ENCODE data around the gene S100A13. TPM values are rescaled to one million over a fixed set of nuclear protein-coding genes. Genes with fewer than 3 reads are reported as not detected.
"Not testable (repeated sequence)": the region's sequence is repeated elsewhere in the genome, so short reads cannot be mapped to it uniquely, and the experiment has no call there.

Gene S100A13
- total and polyA plus RNA-seq, 3 donors from 2014 or later: 54.2 to 90.9 (median 78.2) TPM

DNA sequence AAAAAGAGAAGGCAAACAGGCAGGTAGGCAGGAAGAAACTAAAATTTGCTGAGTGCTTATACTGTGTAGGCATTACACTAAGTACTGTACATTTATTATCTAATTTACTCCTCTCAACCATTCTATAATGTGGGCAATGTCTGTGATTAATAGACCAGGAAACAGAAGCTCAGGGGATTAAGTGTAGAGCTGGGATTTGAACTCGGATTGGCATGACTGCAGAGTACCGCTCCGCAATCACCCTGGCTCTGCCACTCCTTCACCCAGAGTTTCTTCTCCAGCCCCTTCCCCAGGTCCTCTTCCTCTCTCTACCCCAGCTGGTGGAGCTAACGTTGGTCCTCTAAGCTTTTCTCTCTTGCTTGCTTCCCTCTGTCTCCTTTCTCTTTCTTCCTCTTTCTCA is 50.2 kb downstream of the S100A13 start:
- Histone ChIP-seq H3K27me3 (no peaks in the 10 kb centered on the region), H3K36me3 (ENCODE audit: low read depth, missing control alignments) (no peaks in the 10 kb centered on the region), H3K27ac (no peak overlapping the region), H3K4me1 (no peaks in the 10 kb centered on the region), H3K4me3 (no peak overlapping the region), H3K9me3 (no peaks in the 10 kb centered on the region)
- no peak for TF ChIP-seq POLR2A (IDR thresholded peaks at IDR 0.05)
- TF ChIP-seq, protein P1, sequence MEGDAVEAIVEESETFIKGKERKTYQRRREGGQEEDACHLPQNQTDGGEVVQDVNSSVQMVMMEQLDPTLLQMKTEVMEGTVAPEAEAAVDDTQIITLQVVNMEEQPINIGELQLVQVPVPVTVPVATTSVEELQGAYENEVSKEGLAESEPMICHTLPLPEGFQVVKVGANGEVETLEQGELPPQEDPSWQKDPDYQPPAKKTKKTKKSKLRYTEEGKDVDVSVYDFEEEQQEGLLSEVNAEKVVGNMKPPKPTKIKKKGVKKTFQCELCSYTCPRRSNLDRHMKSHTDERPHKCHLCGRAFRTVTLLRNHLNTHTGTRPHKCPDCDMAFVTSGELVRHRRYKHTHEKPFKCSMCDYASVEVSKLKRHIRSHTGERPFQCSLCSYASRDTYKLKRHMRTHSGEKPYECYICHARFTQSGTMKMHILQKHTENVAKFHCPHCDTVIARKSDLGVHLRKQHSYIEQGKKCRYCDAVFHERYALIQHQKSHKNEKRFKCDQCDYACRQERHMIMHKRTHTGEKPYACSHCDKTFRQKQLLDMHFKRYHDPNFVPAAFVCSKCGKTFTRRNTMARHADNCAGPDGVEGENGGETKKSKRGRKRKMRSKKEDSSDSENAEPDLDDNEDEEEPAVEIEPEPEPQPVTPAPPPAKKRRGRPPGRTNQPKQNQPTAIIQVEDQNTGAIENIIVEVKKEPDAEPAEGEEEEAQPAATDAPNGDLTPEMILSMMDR (IDR thresholded peaks at IDR 0.05): no peak
- 76 to 88% methylated on average over 4 of the region's 4 CpGs for WGBS, 2 donors
- intact Hi-C loops (cut with DNase I; ENCODE audit: low total_unique reads): no loop called here
- no peak for DNase-seq

DNA sequence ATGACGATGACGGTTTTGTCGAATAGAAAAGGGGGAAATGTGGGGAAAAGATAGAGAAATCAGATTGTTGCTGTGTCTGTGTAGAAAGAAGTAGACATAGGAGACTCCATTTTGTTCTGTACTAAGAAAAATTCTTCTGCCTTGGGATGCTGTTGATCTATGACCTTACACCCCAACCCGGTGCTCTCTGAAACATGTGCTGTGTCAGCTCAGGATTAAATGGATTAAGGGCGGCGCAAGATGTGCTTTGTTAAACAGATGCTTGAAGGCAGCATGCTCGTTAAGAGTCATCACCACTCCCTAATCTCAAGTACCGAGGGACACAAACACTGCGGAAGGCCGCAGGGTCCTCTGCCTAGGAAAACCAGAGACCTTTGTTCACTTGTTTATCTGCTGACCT is 51.8 kb downstream of the S100A13 start:
- DNase-seq; H3K9me3 ChIP-seq; intact Hi-C loops (cut with DNase I; ENCODE audit: low total_unique reads); H3K36me3 ChIP-seq (ENCODE audit: low read depth, missing control alignments); H3K4me3 ChIP-seq; H3K4me1 ChIP-seq; H3K27ac ChIP-seq; H3K27me3 ChIP-seq: not testable (repeated sequence)
- WGBS, 2 donors: 77 to 87% methylated on average over 10 of the region's 10 CpGs

DNA sequence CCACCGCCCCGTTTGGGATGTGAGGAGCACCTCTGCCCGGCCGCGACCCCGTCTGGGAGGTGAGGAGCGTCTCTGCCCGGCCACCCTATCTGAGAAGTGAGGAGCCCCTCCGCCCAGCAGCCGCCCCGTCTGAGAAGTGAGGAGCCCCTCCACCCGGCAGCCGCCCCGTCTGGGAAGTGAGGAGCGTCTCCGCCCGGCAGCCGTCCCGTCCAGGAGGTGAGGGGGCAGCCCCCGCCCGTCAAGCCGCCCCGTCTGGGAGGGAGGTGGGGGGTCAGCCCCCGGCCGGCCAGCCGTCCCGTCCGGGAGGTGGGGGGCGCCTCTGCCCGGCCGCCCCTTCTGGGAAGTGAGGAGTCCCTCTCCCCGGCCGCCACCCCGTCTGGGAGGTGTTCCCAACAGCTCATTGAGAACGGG is 52.2 kb downstream of the S100A13 start:
- H3K9me3 ChIP-seq; H3K4me3 ChIP-seq; H3K36me3 ChIP-seq (ENCODE audit: low read depth, missing control alignments); intact Hi-C loops (cut with DNase I; ENCODE audit: low total_unique reads); DNase-seq; H3K4me1 ChIP-seq; H3K27ac ChIP-seq; H3K27me3 ChIP-seq: not testable (repeated sequence)
- 55 to 79% methylated on average over 10 to 35 of the region's 35 CpGs for WGBS, 2 donors

DNA sequence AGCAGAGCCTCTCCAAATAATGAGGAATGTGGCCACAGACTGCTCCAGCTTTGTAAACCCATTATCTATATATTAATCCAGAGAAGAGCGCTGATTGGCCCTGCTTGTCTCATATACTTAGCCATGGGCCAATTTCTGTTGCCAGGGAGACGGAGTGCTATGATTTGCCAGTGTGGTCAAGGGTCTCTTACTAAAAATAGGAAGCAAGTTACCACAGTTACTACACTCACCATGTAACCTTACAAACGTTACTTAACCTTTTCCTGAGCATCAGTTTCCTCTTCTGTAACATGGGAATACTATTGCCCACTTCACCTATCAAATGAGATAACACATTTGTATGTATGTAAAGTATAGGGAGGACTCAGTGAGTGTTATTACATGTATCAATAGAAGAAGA is 54.0 kb downstream of the S100A13 start:
- peak overlapping the region in 1 of 2 donors; percentile 50 for H3K27ac ChIP-seq
- no peak for DNase-seq

DNA sequence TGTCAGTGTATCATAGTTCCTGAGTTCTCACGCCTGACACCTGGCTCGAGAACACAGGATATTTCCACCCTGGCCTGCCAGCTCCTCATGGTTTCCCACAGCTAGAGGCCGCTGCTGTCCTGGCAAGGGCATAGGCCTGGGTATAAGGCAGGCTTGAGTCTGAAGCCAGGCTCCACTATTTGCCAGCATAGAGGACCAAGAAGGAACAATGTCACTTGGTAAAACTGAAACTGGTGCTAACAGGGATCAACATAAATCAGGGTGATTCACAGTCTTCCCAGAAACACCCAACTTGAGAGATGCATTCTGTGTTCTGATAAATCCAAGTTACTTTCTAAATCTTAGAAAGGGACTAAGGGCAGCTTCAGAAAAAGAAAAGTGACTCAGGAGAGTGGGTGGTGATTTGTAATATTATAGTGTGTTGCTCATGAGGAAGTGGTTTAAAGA is 54.7 kb downstream of the S100A13 start:
- H3K27me3 ChIP-seq: no peaks in the 10 kb centered on the region
- 44 to 60% methylated on average over 1 to 3 of the region's 3 CpGs for WGBS, 2 donors
- TF ChIP-seq, protein P1 (IDR thresholded peaks at IDR 0.05): peak; percentile 51 to 67 (median 65)
- TF ChIP-seq POLR2A (IDR thresholded peaks at IDR 0.05): no peak
- intact Hi-C loops (cut with DNase I; ENCODE audit: low total_unique reads): loop anchor here (5.0 kb wide), 1 partner anchor 60 kb away; no protein-coding TSS in a partner anchor
- H3K36me3 ChIP-seq (ENCODE audit: low read depth, missing control alignments): no peaks in the 10 kb centered on the region
- no peaks in the 10 kb centered on the region for H3K9me3 ChIP-seq
- H3K4me1 ChIP-seq: peaks cover 6% of the 10 kb centered on the region
- peak; percentile 91 for DNase-seq
- H3K27ac ChIP-seq: peak overlapping the region in 1 of 2 donors; percentile 50
- no peak overlapping the region for H3K4me3 ChIP-seq

More for the DNA sequence above, 54.0 kb downstream of the S100A13 start:
- 90 to 92% methylated on average over 3 of the region's 3 CpGs for WGBS, 2 donors
- no peak for TF ChIP-seq POLR2A (IDR thresholded peaks at IDR 0.05)
- TF ChIP-seq, protein P1 (IDR thresholded peaks at IDR 0.05): no peak
- Histone ChIP-seq H3K4me1 (no peaks in the 10 kb centered on the region), H3K4me3 (no peak overlapping the region), H3K36me3 (ENCODE audit: low read depth, missing control alignments) (no peaks in the 10 kb centered on the region), H3K9me3 (no peaks in the 10 kb centered on the region), H3K27me3 (no peaks in the 10 kb centered on the region)
- intact Hi-C loops (cut with DNase I; ENCODE audit: low total_unique reads): loop anchor here (5.0 kb wide), 1 partner anchor 61 kb away; no protein-coding TSS in a partner anchor

DNA sequence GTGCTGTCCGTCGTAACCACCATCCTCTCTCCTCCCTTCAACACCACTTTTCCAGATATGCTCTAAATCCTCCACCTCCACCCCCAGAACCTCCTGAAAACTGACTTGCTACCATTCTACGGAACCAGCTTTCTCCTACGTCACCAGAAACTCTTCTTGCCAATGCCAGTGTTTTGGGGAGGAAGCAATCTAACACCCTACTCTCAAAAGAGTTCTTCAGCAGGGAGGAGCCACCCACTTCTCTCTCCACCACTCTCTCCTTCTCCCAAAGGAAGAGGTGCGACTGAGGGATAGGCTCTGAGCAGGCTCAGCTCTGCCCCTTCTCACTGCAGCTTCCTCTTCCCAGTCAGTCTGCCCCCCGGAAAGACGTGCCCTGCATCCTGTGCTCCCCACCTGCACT is 55.6 kb downstream of the S100A13 start:
- Histone ChIP-seq H3K27ac (no peak overlapping the region), H3K4me1 (peaks cover 11% of the 10 kb centered on the region), H3K27me3 (no peaks in the 10 kb centered on the region), H3K4me3 (no peak overlapping the region), H3K9me3 (no peaks in the 10 kb centered on the region), H3K36me3 (ENCODE audit: low read depth, missing control alignments) (no peaks in the 10 kb centered on the region)
- DNase-seq: no peak
- WGBS, 2 donors: 77 to 82% methylated on average over 7 of the region's 7 CpGs
- TF ChIP-seq POLR2A (IDR thresholded peaks at IDR 0.05): no peak
- TF ChIP-seq, protein P1 (IDR thresholded peaks at IDR 0.05): no peak
- intact Hi-C loops (cut with DNase I; ENCODE audit: low total_unique reads): loop anchor here (5.0 kb wide), 1 partner anchor 59 kb away; no protein-coding TSS in a partner anchor
